H9 (cell line): Measurements from ENCODE around the gene PNPLA7. TPM values are rescaled to one million over a fixed set of nuclear protein-coding genes. Genes with fewer than 3 reads are reported as not detected.

Experiments
- DNase-seq: peaks from one replicate; pipeline ENCODE4 v3.0.0-alpha.2; 2017
- H2AFZ ChIP-seq: one replicate; pipeline ENCODE4 v1.6.1; 2013; ENCODE audit warnings: mild to moderate bottlenecking, low read length, control low read depth, moderate library complexity
- H2AK5ac ChIP-seq: 2 replicates; pipeline ENCODE4 v1.6.1; 2013; ENCODE audit warnings: low read length, control low read depth, mixed read lengths; ENCODE audit not compliant: insufficient read length
- H2BK120ac ChIP-seq: one replicate; pipeline ENCODE4 v1.6.1; 2013; ENCODE audit warnings: low read depth, mild to moderate bottlenecking, low read length, control low read depth, inconsistent platforms; ENCODE audit not compliant: poor library complexity, severe bottlenecking
- H2BK12ac ChIP-seq: 2 replicates; pipeline ENCODE4 v1.6.1; 2013; ENCODE audit warnings: low read length, control low read depth, mixed read lengths, low read depth; ENCODE audit not compliant: insufficient read length
- H2BK15ac ChIP-seq: 2 replicates; pipeline ENCODE4 v1.6.1; 2013; ENCODE audit warnings: low read depth, low read length, control low read depth
- H2BK20ac ChIP-seq: one replicate; pipeline ENCODE4 v1.6.1; 2013; ENCODE audit warnings: low read depth, mild to moderate bottlenecking, low read length, control low read depth, inconsistent platforms; ENCODE audit not compliant: poor library complexity, severe bottlenecking
- H2BK5ac ChIP-seq: 2 replicates; pipeline ENCODE4 v1.6.1; 2013; ENCODE audit warnings: low read length, control low read depth, mixed read lengths; ENCODE audit not compliant: insufficient read length
- H3K14ac ChIP-seq: 2 replicates; pipeline ENCODE4 v1.6.1; 2013; ENCODE audit warnings: low read length, control low read depth; ENCODE audit not compliant: insufficient read depth
- H3K18ac ChIP-seq: 2 replicates; pipeline ENCODE4 v1.6.1; 2013; ENCODE audit warnings: low read depth, mild to moderate bottlenecking, mixed read lengths, low read length, control low read depth; ENCODE audit not compliant: insufficient read length
- H3K23ac ChIP-seq: 2 replicates; pipeline ENCODE4 v1.6.1; 2013; ENCODE audit warnings: low read length, control low read depth, mixed read lengths, low read depth; ENCODE audit not compliant: insufficient read length
- H3K23me2 ChIP-seq: 2 replicates; pipeline ENCODE4 v1.6.1; 2013; ENCODE audit warnings: low read depth, mild to moderate bottlenecking, mixed read lengths, low read length, control low read depth; ENCODE audit not compliant: insufficient read length, poor library complexity, severe bottlenecking
- H3K27ac ChIP-seq: 2 replicates; pipeline ENCODE4 v1.5.1; 2013; ENCODE audit warnings: low read length, control low read depth, mixed read lengths, low read depth; ENCODE audit not compliant: insufficient read length
- H3K27me3 ChIP-seq: 2 replicates; pipeline ENCODE4 v1.6.1; 2013; ENCODE audit warnings: low read length, control low read depth, inconsistent platforms; ENCODE audit not compliant: insufficient read depth
- H3K4ac ChIP-seq: 2 replicates; pipeline ENCODE4 v1.6.1; 2013; ENCODE audit warnings: low read depth, mild to moderate bottlenecking, control low read depth, inconsistent platforms, low read length, moderate library complexity
- H3K4me1 ChIP-seq: 2 replicates; pipeline ENCODE4 v1.6.1; 2013; ENCODE audit warnings: low read length, control low read depth, inconsistent platforms; ENCODE audit not compliant: insufficient read depth
- H3K4me2 ChIP-seq: 2 replicates; pipeline ENCODE4 v1.6.1; 2013; ENCODE audit warnings: low read length, control low read depth, mixed read lengths; ENCODE audit not compliant: insufficient read length, insufficient read depth
- H3K56ac ChIP-seq: 2 replicates; pipeline ENCODE4 v1.6.1; 2013; ENCODE audit warnings: low read depth, mild to moderate bottlenecking, mixed read lengths, low read length, control low read depth; ENCODE audit not compliant: insufficient read length
- H3K79me1 ChIP-seq: 2 replicates; pipeline ENCODE4 v1.6.1; 2013; ENCODE audit warnings: low read depth, mild to moderate bottlenecking, moderate library complexity, low read length, control low read depth, inconsistent platforms; ENCODE audit not compliant: insufficient read depth, poor library complexity, severe bottlenecking
- H3K79me2 ChIP-seq: 2 replicates; pipeline ENCODE4 v1.6.1; 2013; ENCODE audit warnings: low read length, control low read depth, inconsistent platforms; ENCODE audit not compliant: insufficient read depth
- H3K9ac ChIP-seq: 2 replicates; pipeline ENCODE4 v1.6.1; 2013; ENCODE audit warnings: low read length, control low read depth, mixed read lengths; ENCODE audit not compliant: insufficient read length; ENCODE audit errors: extremely low read depth
- H3K9me3 ChIP-seq: one replicate; pipeline ENCODE4 v1.6.1; 2013; ENCODE audit warnings: low read depth, low read length, inconsistent platforms; ENCODE audit not compliant: control insufficient read depth
- H3T11ph ChIP-seq: one replicate; pipeline ENCODE4 v1.6.1; 2013; ENCODE audit warnings: mild to moderate bottlenecking, low read length, control low read depth, inconsistent platforms
- H4K20me1 ChIP-seq: one replicate; pipeline ENCODE4 v1.6.1; 2013; ENCODE audit not compliant: control insufficient read depth, insufficient read length, insufficient read depth
- H4K5ac ChIP-seq: 2 replicates; pipeline ENCODE4 v1.6.1; 2013; ENCODE audit warnings: low read depth, mild to moderate bottlenecking, mixed read lengths, low read length, control low read depth; ENCODE audit not compliant: insufficient read length
- H4K8ac ChIP-seq: replicated peaks from 2 replicates; pipeline ENCODE4 v1.6.1; 2013; ENCODE audit warnings: low read length, control low read depth, mixed read lengths, low read depth; ENCODE audit not compliant: insufficient read length
- H4K91ac ChIP-seq: 2 replicates; pipeline ENCODE4 v1.6.1; 2013; ENCODE audit warnings: low read depth, mild to moderate bottlenecking, moderate library complexity, mixed read lengths, low read length, control low read depth; ENCODE audit not compliant: insufficient read length
- H3K27ac Mint-ChIP-seq, 3 experiments: 2 replicates in 2 of 3; 3 replicates in 1 of 3; pipeline ENCODE4 v1.8.0; 2020 to 2021; ENCODE audit warnings: mixed read lengths in 3 of 3, mild to moderate bottlenecking in 1 of 3, moderate library complexity in 1 of 3
- H3K27me3 Mint-ChIP-seq: 2 replicates; pipeline ENCODE4 v1.8.0; 2021; ENCODE audit warnings: low read depth, mild to moderate bottlenecking, moderate library complexity, mixed read lengths
- H3K36me3 Mint-ChIP-seq, 3 experiments: 2 replicates in 2 of 3; 3 replicates in 1 of 3; pipeline ENCODE4 v1.8.0; 2020 to 2021; ENCODE audit warnings: low read depth in 3 of 3, mixed read lengths in 3 of 3; ENCODE audit not compliant: insufficient read depth in 1 of 3
- H3K4me1 Mint-ChIP-seq, 2 experiments: 2 replicates each; pipeline ENCODE4 v1.8.0; 2020; ENCODE audit warnings: mixed read lengths in 2 of 2
- H3K4me3 Mint-ChIP-seq, 2 experiments: 2 replicates in 1 of 2; 3 replicates in 1 of 2; pipeline ENCODE4 v1.8.0; 2020 to 2021; ENCODE audit warnings: mild to moderate bottlenecking in 2 of 2, mixed read lengths in 2 of 2, moderate library complexity in 1 of 2
- H3K9me3 Mint-ChIP-seq, 2 experiments: 2 replicates in 1 of 2; 3 replicates in 1 of 2; pipeline ENCODE4 v1.8.0; 2020; ENCODE audit warnings: mild to moderate bottlenecking in 2 of 2, mixed read lengths in 2 of 2, moderate library complexity in 1 of 2
- WGBS: extraction: QIAGEN DNeasy Blood & Tissue Kit; methylation state at CpG from one replicate; pipeline ENCODE4 v1.1.7; 2013; ENCODE audit warnings: missing lambda C conversion rate, low lambda C conversion rate, mixed read lengths; ENCODE audit not compliant: insufficient read length; ENCODE audit errors: extremely low coverage; 5-methylcytosine and 5-hydroxymethylcytosine counted together
- total RNA-seq: library from RNA; stranded (reverse); gene quantifications from 2 replicates; pipeline ENCODE4 v1.2.1, GENCODE V29; 2021
- TF ChIP-seq, protein P1 (sequence below): fragments of 200-600 bp; sonication (generic); conservative IDR thresholded peaks from 3 replicates; pipeline ENCODE4 v1.8.0; 2021; ENCODE audit warnings: antibody characterized with exemption, mild to moderate bottlenecking

The PNPLA7 gene
- total RNA-seq, 1 experiment from 2014 or later = 1.8 TPM

DNA sequence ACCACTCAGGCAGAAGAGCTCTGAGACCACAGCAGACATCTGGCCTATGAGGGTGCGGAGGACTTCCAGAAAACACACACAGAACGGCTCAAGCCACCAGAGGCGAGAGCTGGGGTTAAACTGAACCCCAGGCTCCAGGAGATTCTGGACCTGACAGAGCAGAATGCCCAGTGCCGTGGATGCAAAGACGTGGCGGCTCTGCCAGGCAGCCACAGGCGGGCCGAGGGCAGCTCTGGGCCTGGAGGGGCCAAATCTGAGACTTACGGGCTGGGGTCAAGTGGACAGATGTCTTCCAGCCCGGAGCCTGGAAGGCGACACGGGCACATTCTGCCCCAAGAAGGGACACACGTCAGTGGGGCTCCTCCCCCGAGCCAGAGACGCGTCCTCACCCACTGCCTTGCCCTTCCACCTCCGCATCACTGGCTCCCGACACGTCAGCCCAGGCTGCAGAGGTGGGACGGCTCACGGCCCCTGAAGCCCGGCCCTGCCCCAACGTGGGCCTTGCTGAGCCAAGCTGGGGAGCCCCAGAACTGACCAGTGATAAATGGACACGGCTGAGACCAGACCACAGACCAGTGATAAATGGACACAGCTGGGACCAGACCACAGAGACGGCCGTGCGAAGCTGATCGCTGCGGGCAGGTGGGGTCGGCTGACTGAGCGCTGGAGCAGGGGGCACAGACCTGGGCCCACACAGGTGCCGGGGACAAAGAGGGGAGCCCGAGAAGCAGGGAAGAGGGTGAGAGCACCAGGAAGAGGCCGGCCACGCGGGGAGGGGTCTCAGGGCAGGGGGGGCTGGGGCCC is 50.1 kb downstream of the PNPLA7 start:
- H3K79me2 ChIP-seq = no peaks in the 10 kb centered on the region
- H3K4me2 ChIP-seq = no peak overlapping the region
- no peak overlapping the region for H3K27ac ChIP-seq
- H2BK20ac ChIP-seq = no peak overlapping the region
- H3K9ac ChIP-seq = no peak overlapping the region
- no peaks in the 10 kb centered on the region for H3K27me3 ChIP-seq
- no peak overlapping the region for H3K56ac ChIP-seq
- H2AK5ac ChIP-seq = no peak overlapping the region
- no peaks in the 10 kb centered on the region for H3K79me1 ChIP-seq
- H3K14ac ChIP-seq = no peak overlapping the region; the same call in 1 of the 2 replicates
- H3K9me3 ChIP-seq = no peaks in the 10 kb centered on the region
- peaks cover 18 to 65% of the 10 kb centered on the region in 2 experiments for H3K9me3 Mint-ChIP-seq
- no peak overlapping the region; a peak in 1 of 5 replicates for H3K4me3 Mint-ChIP-seq
- DNase-seq = no peak
- H2BK12ac ChIP-seq = no peak overlapping the region
- no peak overlapping the region for H4K91ac ChIP-seq
- no peak overlapping the region for H4K5ac ChIP-seq
- no peak overlapping the region for H2BK5ac ChIP-seq
- H4K8ac ChIP-seq = no peak overlapping the region
- H2AFZ ChIP-seq = no peak overlapping the region
- H2BK15ac ChIP-seq = no peak overlapping the region
- no CpG with 5 or more reads among the region's 36 CpGs for WGBS
- H2BK120ac ChIP-seq = no peak overlapping the region
- H3K18ac ChIP-seq = no peak overlapping the region
- no peak overlapping the region for H3K4ac ChIP-seq
- H3K23me2 ChIP-seq = no peaks in the 10 kb centered on the region
- no peaks in the 10 kb centered on the region for H3K4me1 Mint-ChIP-seq
- no peak overlapping the region for H3T11ph ChIP-seq
- H3K27me3 Mint-ChIP-seq = peaks cover 20% of the 10 kb centered on the region
- peaks cover 4 to 16% (median 16%) of the 10 kb centered on the region in 3 experiments; a peak in 6 of 7 replicates for H3K36me3 Mint-ChIP-seq
- TF ChIP-seq, protein P1, sequence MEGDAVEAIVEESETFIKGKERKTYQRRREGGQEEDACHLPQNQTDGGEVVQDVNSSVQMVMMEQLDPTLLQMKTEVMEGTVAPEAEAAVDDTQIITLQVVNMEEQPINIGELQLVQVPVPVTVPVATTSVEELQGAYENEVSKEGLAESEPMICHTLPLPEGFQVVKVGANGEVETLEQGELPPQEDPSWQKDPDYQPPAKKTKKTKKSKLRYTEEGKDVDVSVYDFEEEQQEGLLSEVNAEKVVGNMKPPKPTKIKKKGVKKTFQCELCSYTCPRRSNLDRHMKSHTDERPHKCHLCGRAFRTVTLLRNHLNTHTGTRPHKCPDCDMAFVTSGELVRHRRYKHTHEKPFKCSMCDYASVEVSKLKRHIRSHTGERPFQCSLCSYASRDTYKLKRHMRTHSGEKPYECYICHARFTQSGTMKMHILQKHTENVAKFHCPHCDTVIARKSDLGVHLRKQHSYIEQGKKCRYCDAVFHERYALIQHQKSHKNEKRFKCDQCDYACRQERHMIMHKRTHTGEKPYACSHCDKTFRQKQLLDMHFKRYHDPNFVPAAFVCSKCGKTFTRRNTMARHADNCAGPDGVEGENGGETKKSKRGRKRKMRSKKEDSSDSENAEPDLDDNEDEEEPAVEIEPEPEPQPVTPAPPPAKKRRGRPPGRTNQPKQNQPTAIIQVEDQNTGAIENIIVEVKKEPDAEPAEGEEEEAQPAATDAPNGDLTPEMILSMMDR = no peak
- H4K20me1 ChIP-seq = no peaks in the 10 kb centered on the region
- no peak overlapping the region for H3K23ac ChIP-seq
- no peaks in the 10 kb centered on the region for H3K4me1 ChIP-seq
- H3K27ac Mint-ChIP-seq = no peak overlapping the region
